Measurements from ENCODE around the gene UTP25.
A peak's percentile ranks its signal among the peaks of the same experiment; 100 is the strongest.

DNA sequence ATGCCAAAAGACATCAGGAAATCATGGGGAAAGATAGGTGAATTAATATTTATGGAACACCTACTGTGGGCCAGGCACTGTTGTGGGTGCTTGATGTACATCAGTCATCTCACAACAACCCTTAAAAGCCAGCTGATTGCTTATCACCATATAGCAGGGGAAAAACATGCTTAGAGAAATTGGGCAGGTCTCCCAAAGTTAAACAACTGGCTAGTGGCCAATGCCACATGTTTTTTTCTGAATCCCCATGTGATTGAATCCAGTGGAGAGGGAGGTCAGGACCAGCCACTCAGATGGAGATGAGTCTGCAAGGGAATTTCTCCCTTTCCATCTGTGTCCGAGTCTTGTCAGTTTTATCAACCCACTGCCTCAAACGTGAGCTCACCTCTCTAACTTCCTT, 33.5 kb downstream of the UTP25 start:
- TF ChIP-seq GATA3 (IDR thresholded peaks at IDR 0.05; ENCODE audit: low read depth, low read length) (no peak), GATA2 (IDR thresholded peaks at IDR 0.05; ENCODE audit: low read depth, low read length) (peak; percentile 53; the same call in 1 of the 2 replicates)

All from SH-SY5Y (cell line).